ENCODE results near the gene ARID1A.
"Not testable (repeated sequence)": the region's sequence is repeated elsewhere in the genome, so short reads cannot be mapped to it uniquely, and the experiment has no call there.

The ARID1A gene

GRCh38 chr1:26695356-26696118 lies at the start of gene ARID1A:
Gene ARID1A, plus strand, starts transcription at chr1:26696015. Its CDS starts 389 bp downstream, at chr1:26696404.
- peak; percentile 99 for DNase-seq

GRCh38 chr1:26664802-26665201 lies 31.0 kb upstream of the ARID1A start:
- DNase-seq: no peak

DNA sequence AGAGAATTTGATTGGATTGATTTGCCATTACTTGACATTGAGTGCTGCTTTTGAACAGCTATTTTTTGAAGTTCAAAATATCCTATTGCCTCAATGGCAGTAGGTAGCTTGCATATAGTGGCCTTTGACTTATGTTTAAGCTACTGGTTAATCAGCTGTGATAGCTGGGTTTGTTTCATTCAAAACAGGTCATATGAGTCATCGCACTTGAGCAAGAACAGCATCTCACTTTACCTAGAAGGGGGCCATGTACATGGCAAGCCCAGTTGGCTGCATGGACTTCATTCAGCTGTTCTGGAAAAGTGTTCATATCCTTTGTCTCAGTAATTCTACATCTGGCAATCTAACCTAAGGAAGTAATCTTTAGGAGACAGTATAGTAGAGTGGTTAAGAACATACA lies 29.0 kb upstream of the ARID1A start:
- peak; percentile 80 for DNase-seq

GRCh38 chr1:26668106-26668786 lies 27.6 kb upstream of the ARID1A start:
- not testable (repeated sequence) for DNase-seq

- DNase-seq: peak; percentile 90
Observed at GRCh38 chr1:26677306-26678115, 18.3 kb upstream of the ARID1A start.

DNA sequence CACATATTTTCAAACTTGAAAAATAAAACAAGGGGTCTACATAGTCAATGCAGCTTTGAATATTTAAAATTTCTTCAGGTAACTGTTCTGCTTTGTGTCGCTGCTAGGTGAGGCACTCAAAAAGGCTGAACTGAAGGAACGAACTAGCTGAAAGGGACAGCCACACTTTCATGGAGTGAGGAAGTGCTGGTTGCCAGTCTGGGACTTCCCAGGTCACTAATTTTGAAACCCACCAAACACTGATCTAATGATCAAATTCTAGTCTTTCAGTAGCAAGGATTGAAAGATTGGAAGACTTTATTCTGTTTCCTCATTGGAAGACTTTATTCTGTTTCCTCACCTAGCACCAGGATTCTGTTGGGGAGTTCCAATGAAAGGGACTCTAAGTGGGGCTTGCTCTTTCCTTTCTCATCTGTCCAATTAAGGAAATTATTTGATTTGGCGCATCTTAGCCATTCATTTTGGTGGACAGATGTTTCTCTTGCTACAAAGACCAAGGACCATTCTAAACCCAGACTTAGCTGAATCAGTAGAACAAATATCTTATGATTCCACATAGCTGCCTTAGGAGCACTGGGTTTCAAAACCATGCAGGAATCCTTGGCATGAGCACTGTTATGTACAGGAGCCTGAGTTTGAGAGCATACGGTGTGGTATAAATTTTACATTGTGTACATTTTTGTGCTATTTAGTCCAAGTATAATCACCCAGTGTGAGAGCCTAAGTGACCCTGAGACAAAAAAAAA lies 10.9 kb upstream of the ARID1A start:
- no peak for DNase-seq

DNA sequence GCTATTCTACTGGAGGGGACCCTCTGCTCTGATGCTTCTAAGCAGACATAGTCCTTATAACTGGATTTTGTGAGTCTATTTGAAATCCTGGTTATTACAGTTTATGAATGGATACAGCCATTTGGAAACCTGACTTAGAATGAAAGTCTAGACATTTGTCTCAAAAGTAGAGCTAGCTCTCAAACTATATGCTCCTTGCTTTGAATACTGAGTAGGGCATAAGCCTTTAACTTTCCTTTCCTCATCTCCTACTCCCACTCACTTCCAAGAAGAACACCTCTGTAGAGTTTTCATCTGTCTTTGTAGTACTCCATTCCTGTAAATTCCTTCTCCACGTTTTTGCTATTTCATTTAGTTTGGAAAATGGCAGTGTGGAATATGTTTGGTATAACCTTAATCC lies 9.0 kb upstream of the ARID1A start:
- DNase-seq: peak; percentile 45

DNA sequence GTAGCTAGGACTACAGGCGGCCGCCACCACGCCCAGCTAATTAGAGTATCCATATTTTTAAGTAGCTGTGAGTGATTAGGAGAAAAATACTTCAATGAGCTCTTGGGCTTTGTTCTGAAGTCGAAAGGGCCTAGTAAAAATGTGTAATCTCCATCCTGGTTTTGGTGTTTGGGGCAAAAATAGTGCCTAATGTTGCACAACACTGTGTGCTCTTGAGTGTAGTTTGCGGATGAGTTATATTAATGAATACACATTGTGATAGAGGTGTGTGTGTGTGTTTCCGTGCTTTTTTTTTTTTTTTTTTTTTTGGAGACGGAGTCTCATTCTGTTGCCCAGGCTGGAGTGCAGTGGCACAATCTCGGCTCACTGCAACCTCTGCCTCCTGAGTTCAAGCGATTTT lies 6.3 kb upstream of the ARID1A start:
- no peak for DNase-seq

DNA sequence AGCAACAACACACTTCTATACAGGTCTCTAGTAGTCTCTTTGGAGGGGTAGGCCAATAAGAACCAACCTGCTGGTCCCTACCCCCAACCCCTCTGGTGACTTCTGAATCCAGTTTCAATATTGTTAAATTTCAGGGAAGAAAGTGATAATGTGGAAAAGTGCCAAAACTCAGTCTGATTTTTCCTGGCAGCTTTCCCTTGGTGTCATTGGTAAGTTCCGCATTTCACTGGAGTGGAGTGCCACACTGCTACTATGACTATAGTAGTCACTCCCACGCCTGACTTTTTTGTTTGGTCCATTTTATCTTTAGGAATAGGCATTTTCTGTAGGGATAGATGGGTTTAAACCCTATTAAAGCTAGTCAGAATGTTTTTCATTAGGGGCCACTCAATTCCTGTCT lies 5.7 kb upstream of the ARID1A start:
- DNase-seq: no peak

DNA sequence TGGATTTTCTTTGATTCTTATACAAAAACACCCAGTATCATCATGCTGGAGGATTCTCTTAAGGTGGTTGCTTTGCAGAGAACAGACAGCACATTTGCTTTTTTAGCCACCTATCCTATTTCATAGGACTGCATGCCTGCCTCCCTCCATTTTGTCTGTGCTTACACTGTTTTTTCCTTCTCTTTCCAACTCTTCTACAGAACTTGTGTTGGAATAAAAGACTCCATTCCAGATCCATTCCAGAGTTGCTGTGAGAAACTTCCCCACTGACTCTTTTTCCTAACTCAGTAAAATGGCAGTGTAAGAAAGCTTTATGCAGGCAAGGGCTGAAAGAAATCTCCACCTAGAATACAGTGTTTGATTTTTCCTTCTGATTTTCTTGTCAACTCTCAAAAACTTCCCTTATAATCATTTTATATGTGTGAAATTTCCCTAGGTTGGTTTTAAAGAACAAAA lies 5.2 kb upstream of the ARID1A start:
- peak; percentile 32 for DNase-seq

DNA sequence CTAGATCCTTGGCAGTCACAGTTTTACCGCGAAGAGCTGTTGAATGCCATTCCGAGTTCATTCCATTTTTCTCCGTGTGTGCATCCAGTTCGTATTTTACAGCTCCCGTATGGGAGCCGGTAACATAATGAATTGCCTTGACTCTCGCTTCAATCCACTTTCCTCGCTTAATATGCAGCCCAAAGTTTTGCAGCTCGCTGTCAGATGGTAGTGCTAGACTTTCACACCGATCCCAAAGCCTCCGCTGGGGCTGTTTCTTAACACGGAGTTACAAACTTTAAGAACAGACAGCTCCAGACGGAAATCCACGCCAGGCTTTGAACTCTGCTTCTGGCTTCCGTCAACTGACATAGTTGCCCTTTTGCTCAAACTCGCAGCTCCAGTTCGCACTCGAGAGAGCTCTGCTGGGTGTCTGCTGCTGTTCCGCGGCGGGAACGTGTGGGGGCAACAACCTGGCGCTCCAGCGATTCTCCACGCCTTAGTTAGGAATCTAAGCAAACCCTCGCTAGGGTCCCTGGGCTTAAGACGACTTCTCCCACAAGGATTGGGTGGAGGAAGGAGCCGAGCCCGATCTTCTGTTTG lies 3.5 kb upstream of the ARID1A start:
- peak; percentile 98 for DNase-seq

- DNase-seq: peak; percentile 100
Observed at GRCh38 chr1:26692793-26693490, 2.9 kb upstream of the ARID1A start.

DNA sequence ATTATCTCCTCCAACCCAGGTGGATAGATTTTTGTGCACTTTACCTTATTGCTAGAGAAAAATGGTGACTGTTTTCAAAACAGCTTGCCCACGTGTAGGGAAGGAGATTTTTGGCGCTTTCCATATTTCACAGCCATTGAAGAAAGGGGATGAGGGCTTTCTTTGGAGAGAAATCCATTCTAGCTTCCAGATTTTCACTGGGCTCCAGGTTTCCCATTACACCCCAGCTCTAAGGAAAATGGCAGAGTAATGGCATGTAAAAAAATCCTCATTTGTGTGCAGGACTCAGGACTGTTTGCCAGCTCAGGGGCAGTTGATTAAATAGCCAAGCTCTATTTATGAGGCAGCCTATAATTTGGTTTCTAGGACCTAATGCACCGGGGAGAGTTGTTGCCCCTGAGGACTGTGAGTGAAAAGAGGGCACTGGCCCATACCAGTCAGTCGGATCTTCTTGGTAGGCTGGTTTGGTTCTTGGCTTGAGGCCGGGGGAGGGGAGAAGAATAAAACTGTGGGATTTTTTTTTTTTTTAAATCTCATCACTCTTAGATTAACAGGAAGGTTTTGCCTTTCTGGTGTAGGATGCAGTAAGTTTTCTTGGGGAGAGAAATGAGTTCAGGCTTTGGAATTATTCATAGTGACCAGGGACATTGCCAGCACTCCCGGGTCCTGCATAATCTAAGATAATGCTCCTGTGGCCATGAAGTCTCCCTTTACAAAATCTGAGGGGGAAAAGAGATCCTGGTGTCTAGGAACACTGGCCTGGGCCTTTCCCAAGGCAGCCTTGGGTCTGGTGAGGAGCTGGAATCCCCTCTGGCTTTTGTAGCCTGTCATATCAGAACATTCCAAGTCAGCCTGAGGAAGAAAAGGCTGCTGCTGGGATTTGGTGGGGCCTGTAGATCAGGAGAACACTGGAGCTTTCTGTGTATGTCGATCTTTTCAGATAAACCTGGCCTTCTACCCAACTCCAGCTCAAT lies 1.9 kb upstream of the ARID1A start:
- peak; percentile 61 for DNase-seq

- DNase-seq: peak; percentile 40
Observed at GRCh38 chr1:26694638-26695355, 1.0 kb upstream of the ARID1A start.

GRCh38 chr1:26696119-26696653 lies 371 bp downstream of the ARID1A start:
- peak; percentile 83 for DNase-seq

GRCh38 chr1:26696654-26697430 lies 1.0 kb downstream of the ARID1A start:
- DNase-seq: peak; percentile 70

- peak; percentile 52 for DNase-seq
Observed at GRCh38 chr1:26697431-26697977, 1.7 kb downstream of the ARID1A start.

Measured in DMS53 (cell line).